GM12878 (cell line): ENCODE measurements around the gene KRT37. TPM values are rescaled to one million over a fixed set of nuclear protein-coding genes. Genes with fewer than 3 reads are reported as not detected.

Experiments
- ATAC-seq: fragments of 200-7000 bp; cut with Tn5 transposase; 3 replicates; pipeline ENCODE4 v1.9.1; 2020; ENCODE audit warnings: mild to moderate bottlenecking, moderate library complexity
- BruUV-seq: library from RNA; stranded (reverse); fragments of 400-500 nt; replicated peaks from 2 replicates; lab custom pipeline; 2021; lab: Mats Ljungman, UMichigan
- CTCF ChIA-PET: fragments of 300-600 bp; sonication (Branson Sonifier 250); formaldehyde crosslinking; extraction: SDS; loops from one replicate; lab custom pipeline; 2021; ENCODE audit warnings: inconsistent platforms; lab: Yijun Ruan, JAX
- POLR2A ChIA-PET: fragments of 350-600 bp; formaldehyde crosslinking; extraction: SDS; loops from one replicate; lab custom pipeline; 2021; ENCODE audit warnings: inconsistent platforms; lab: Charles Lee
- RAD21 ChIA-PET: fragments of 300-600 bp; sonication (Branson Sonifier 250); formaldehyde crosslinking; loops from one replicate; lab custom pipeline; 2023; ENCODE audit warnings: antibody characterized with exemption; ENCODE audit not compliant: unreplicated experiment; lab: Charles Lee
- SMC1A ChIA-PET: fragments of 300-600 bp; sonication (Branson Sonifier 250); formaldehyde crosslinking; loops from one replicate; lab custom pipeline; 2023; ENCODE audit not compliant: unreplicated experiment, uncharacterized antibody; lab: Charles Lee
- DNase-seq: peaks from one replicate; pipeline ENCODE4 v3.0.0-alpha.2; 2011; ENCODE audit warnings: low read depth, low spot score
- FAIRE-seq: peaks from 3 replicates; lab custom pipeline; 2011; peaks lifted over from hg19 to GRCh38; lab: Jason Lieb, UNC
- H2AFZ ChIP-seq: 2 replicates; pipeline ENCODE4 v1.6.0; 2011; ENCODE audit warnings: low read depth, low read length, control low read depth; ENCODE audit not compliant: control insufficient read depth
- H3K27ac ChIP-seq: 2 replicates; pipeline ENCODE4 v1.5.1; 2011; ENCODE audit warnings: control low read depth; ENCODE audit not compliant: control insufficient read depth, insufficient read depth
- H3K27me3 ChIP-seq, 2 experiments: replicated peaks in 1 of 2; 2 replicates each; pipeline versions ENCODE4 v1.6.0 to v1.6.1; 2011; ENCODE audit warnings: low read length in 1 of 2; ENCODE audit not compliant: control insufficient read depth in 2 of 2, insufficient read depth in 2 of 2
- H3K36me3 ChIP-seq, 2 experiments: 2 replicates each; pipeline ENCODE4 v1.5.1; 2011; ENCODE audit warnings: low read length in 1 of 2; ENCODE audit not compliant: control insufficient read depth in 2 of 2, insufficient read depth in 2 of 2
- H3K4me1 ChIP-seq: 2 replicates; pipeline ENCODE4 v1.6.1; 2011; ENCODE audit warnings: mild to moderate bottlenecking, low read length, moderate library complexity, mixed read lengths; ENCODE audit not compliant: control insufficient read depth, insufficient read depth
- H3K4me2 ChIP-seq: 2 replicates; pipeline ENCODE4 v1.6.0; 2011; ENCODE audit warnings: control low read depth; ENCODE audit not compliant: control insufficient read depth, insufficient read depth
- H3K4me3 ChIP-seq: fragments of 200-600 bp; sonication (generic); 2 replicates; pipeline ENCODE4 v1.5.1; 2016
- H3K79me2 ChIP-seq: 2 replicates; pipeline ENCODE4 v1.6.0; 2011; ENCODE audit warnings: low read length; ENCODE audit not compliant: control insufficient read depth, insufficient read depth
- H3K9ac ChIP-seq: 2 replicates; pipeline ENCODE4 v1.8.0; 2011; ENCODE audit warnings: low read length, control low read depth, mixed read lengths; ENCODE audit not compliant: control insufficient read depth, insufficient read depth
- H3K9me3 ChIP-seq: replicated peaks from 3 replicates; pipeline ENCODE4 v1.5.1; 2011; ENCODE audit warnings: mild to moderate bottlenecking, low read length; ENCODE audit not compliant: control insufficient read depth, insufficient read depth
- H4K20me1 ChIP-seq: 2 replicates; pipeline ENCODE4 v1.6.0; 2011; ENCODE audit not compliant: control insufficient read depth, insufficient read depth
- BCL3 ChIP-seq: IDR thresholded peaks from 2 replicates; pipeline ENCODE4 v1.6.1; 2011; ENCODE audit warnings: borderline replicate concordance, low read depth, mild to moderate bottlenecking, moderate library complexity, low read length; ENCODE audit not compliant: insufficient read depth, poor library complexity, severe bottlenecking
- CBFB ChIP-seq: IDR thresholded peaks from 2 replicates; pipeline ENCODE4 v1.6.1; 2016; ENCODE audit warnings: antibody characterized with exemption, low read depth
- HDAC2 ChIP-seq: fragments of 200-600 bp; sonication (generic); IDR thresholded peaks from 2 replicates; pipeline ENCODE4 v1.6.1; 2017
- KLF5 ChIP-seq: fragments of 450-650 bp; IDR thresholded peaks from 2 replicates; pipeline ENCODE4 v1.6.1; 2014; ENCODE audit warnings: mild to moderate bottlenecking; ENCODE audit not compliant: partially characterized antibody
- MEF2B ChIP-seq: fragments of 450-650 bp; IDR thresholded peaks from 2 replicates; pipeline ENCODE4 v1.6.1; 2018; ENCODE audit warnings: mild to moderate bottlenecking, moderate library complexity; ENCODE audit not compliant: partially characterized antibody, poor library complexity, severe bottlenecking
- MXI1 ChIP-seq: fragments of 150-350 bp; IDR thresholded peaks from 2 replicates; pipeline ENCODE4 v1.6.1; 2011; ENCODE audit warnings: low read depth, mild to moderate bottlenecking, inconsistent platforms, low read length, improper control_type of control experiment
- NFYA ChIP-seq: IDR thresholded peaks from 2 replicates; pipeline ENCODE4 v1.6.1; 2011; ENCODE audit warnings: low read depth, mild to moderate bottlenecking, low read length, improper control_type of control experiment, borderline replicate concordance
- NR2F1 ChIP-seq: fragments of 450-650 bp; conservative IDR thresholded peaks from 2 replicates; pipeline ENCODE4 v1.6.1; 2017; ENCODE audit warnings: mild to moderate bottlenecking
- PAX5 ChIP-seq: IDR thresholded peaks from 2 replicates; pipeline ENCODE4 v1.6.1; 2011; ENCODE audit warnings: low read depth, low read length, borderline replicate concordance
- PML ChIP-seq: IDR thresholded peaks from 2 replicates; pipeline ENCODE4 v1.6.1; 2012; ENCODE audit warnings: low read length, inconsistent platforms
- RB1 ChIP-seq: fragments of 450-650 bp; formaldehyde crosslinking; IDR thresholded peaks from 2 replicates; pipeline ENCODE4 v1.6.1; 2017; ENCODE audit warnings: mild to moderate bottlenecking, borderline replicate concordance
- RBBP5 ChIP-seq: fragments of 200-600 bp; sonication (generic); conservative IDR thresholded peaks from 2 replicates; pipeline ENCODE4 v1.6.1; 2016
- TCF7 ChIP-seq: IDR thresholded peaks from 2 replicates; pipeline ENCODE4 v1.6.1; 2014; ENCODE audit warnings: antibody characterized with exemption, borderline replicate concordance
- ZNF592 ChIP-seq: fragments of 450-650 bp; IDR thresholded peaks from 2 replicates; pipeline ENCODE4 v1.6.1; 2017; ENCODE audit warnings: mild to moderate bottlenecking, moderate library complexity
- WGBS: methylation state at CpG from one replicate; pipeline ENCODE4 v1.1.6; 2016; ENCODE audit warnings: low lambda C conversion rate; ENCODE audit not compliant: insufficient replicate concordance, insufficient coverage; ENCODE audit errors: missing lambda C conversion rate; 5-methylcytosine and 5-hydroxymethylcytosine counted together
- in situ Hi-C: fragments of 300-500 bp; cut with MboI; formaldehyde crosslinking; loops from 9 replicates; pipeline ENCODE4 v1.14.3; 2018; ENCODE audit warnings: mixed read lengths
- intact Hi-C: fragments of 100-400 bp; cut with micrococcal nuclease; formaldehyde crosslinking; loops from one replicate; pipeline ENCODE4 v1.14.2; 2022; ENCODE audit not compliant: unreplicated experiment
- polyA plus RNA-seq, 11 experiments: library from polyadenylated mRNA; depleted of rRNA in 4 of 11; unstranded in 6 of 11; stranded (reverse) in 5 of 11; fragments of >200 nt; fragmentation: Nextera tagmentation in 4 of 11; fragmentation: Illumina TruSeq in 1 of 11; extraction: Ambion mirVana in 4 of 11; extraction: Trizol in 1 of 11; gene quantifications; 1 replicate in 1 of 11; 2 replicates in 10 of 11; pipeline versions ENCODE4 v1.2.1 to v1.2.3, GENCODE V29; 2011 to 2016; ENCODE audit warnings: inconsistent platforms in 2 of 11, missing spikeins in 2 of 11, low read depth in 1 of 11
- total RNA-seq, 4 experiments: library from RNA; depleted of rRNA in 3 of 4; stranded (reverse); fragments of >200 nt in 3 of 4; fragmentation: Illumina TruSeq in 1 of 4; extraction: Trizol in 1 of 4; gene quantifications; 2 replicates each; pipeline versions ENCODE4 v1.2.1 to v1.2.3, GENCODE V29; 2013 to 2021

KRT37 gene
- total and polyA plus RNA-seq, 10 of the 15 experiments (the other 5 are each of a cell fraction or from before 2014, with no cell fraction given), result not detected

GRCh38 chr17:41467561-41467960, 43.2 kb upstream of the KRT37 start:
- DNase-seq, result no peak
- TF ChIP-seq NR2F1 (no peak), BCL3 (no peak), RB1 (no peak)
- POLR2A ChIA-PET, result no interaction called here
- Histone ChIP-seq H4K20me1 (no peaks in the 10 kb centered on the region), H3K9ac (no peak overlapping the region), H2AFZ (no peak overlapping the region), H3K27ac (no peak overlapping the region), H3K79me2 (no peaks in the 10 kb centered on the region), H3K36me3 (no peaks in the 10 kb centered on the region), H3K9me3 (no peaks in the 10 kb centered on the region), H3K4me2 (no peak overlapping the region), H3K27me3 (no peaks in the 10 kb centered on the region; a peak in 2 of 4 replicates), H3K4me1 (no peaks in the 10 kb centered on the region), H3K4me3 (no peak overlapping the region)
- in situ Hi-C loops (no loop called here), intact Hi-C loops (no loop called here)
- CTCF ChIA-PET, result interaction anchor here (1.3 kb wide), 1 partner anchor 11 kb away, joined by 3 read pairs; no protein-coding TSS in a partner anchor
- SMC1A ChIA-PET, result no interaction called here
- no peak for FAIRE-seq
- no peak for ATAC-seq
- BruUV-seq, result no TSS peak
- WGBS, result 16% methylated on average over 4 of the region's 4 CpGs
- RAD21 ChIA-PET, result no interaction called here

- in situ Hi-C loops (no loop called here), intact Hi-C loops (no loop called here)
- ATAC-seq, result no peak
- Histone ChIP-seq H3K4me3 (no peak within 1 kb of the TSS), H3K27ac (no peak within 1 kb of the TSS), H4K20me1 (no peaks in the 10 kb centered on the region), H3K9me3 (no peaks in the 10 kb centered on the region), H3K79me2 (no peaks in the 10 kb centered on the region), H3K4me2 (no peak within 1 kb of the TSS), H3K36me3 (no peaks in the 10 kb centered on the region), H3K27me3 (no peaks in the 10 kb centered on the region; a peak in 2 of 4 replicates), H3K4me1 (no peaks in the 10 kb centered on the region), H2AFZ (no peak within 1 kb of the TSS), H3K9ac (no peak within 1 kb of the TSS)
- FAIRE-seq, result no peak
- no peak for DNase-seq
- no TSS peak for BruUV-seq
- ChIA-PET SMC1A (no interaction called here), RAD21 (no interaction called here), POLR2A (no interaction called here), CTCF (interaction anchor here (0.6 to 1.3 kb wide), 3 partner anchors 11 to 629 kb away, joined by 3 read pairs; no protein-coding TSS in a partner anchor)
- WGBS, result 35% methylated on average over 14 of the region's 14 CpGs
- TF ChIP-seq HDAC2, result no peak
- TF ChIP-seq KLF5, result no peak
- TF ChIP-seq RBBP5, result no peak
- no peak for TF ChIP-seq MXI1
- TF ChIP-seq PML, result no peak
- no peak for TF ChIP-seq CBFB
- TF ChIP-seq ZNF592, result no peak
- TF ChIP-seq MEF2B, result no peak
- TF ChIP-seq NFYA, result no peak
- no peak for TF ChIP-seq TCF7
- no peak for TF ChIP-seq PAX5
Measured at GRCh38 chr17:41466988-41467387, 42.6 kb upstream of the KRT37 start, which contains the start of gene KRT32. TSS of gene KRT32 (minus strand) at chr17:41467386. CDS start at chr17:41467325, 61 bp downstream.
